ENCODE measurements around the gene RPS6KA2.
"Not testable (repeated sequence)": the region's sequence is repeated elsewhere in the genome, so short reads cannot be mapped to it uniquely, and the experiment has no call there.

The RPS6KA2 gene

GRCh38 chr6:166558156-166559005 lies 68.7 kb downstream of the RPS6KA2 start:
- no peak for DNase-seq

GRCh38 chr6:166556863-166557322 lies 70.2 kb downstream of the RPS6KA2 start:
- DNase-seq = peak; percentile 36 to 96 (median 87)

- DNase-seq = no peak
Measured at GRCh38 chr6:166556336-166556735, 70.7 kb downstream of the RPS6KA2 start.

- no peak for DNase-seq
Measured at GRCh38 chr6:166555086-166555485, 72.0 kb downstream of the RPS6KA2 start.

DNA sequence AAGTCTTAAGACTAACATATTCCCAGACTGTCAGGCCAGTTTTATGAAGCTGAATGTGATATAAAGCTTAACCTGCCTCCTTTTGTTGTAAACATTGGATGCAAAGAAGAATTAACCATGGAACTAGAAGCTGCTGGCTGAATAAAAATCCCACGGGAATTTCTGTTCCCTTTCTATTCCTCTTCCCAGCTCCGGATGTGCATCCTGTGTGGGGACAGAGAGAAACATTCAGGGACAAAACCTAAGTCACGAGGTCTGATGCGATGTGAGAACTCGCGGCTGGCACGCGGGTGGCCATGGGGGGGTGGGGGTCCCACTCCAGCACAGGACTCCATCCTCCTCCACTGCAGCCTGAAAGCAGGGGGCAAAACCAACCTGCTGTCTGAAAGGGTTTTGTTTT lies 72.7 kb downstream of the RPS6KA2 start:
- peak in 3 of 56 donors; percentile 9 to 23 (median 21) for DNase-seq

DNA sequence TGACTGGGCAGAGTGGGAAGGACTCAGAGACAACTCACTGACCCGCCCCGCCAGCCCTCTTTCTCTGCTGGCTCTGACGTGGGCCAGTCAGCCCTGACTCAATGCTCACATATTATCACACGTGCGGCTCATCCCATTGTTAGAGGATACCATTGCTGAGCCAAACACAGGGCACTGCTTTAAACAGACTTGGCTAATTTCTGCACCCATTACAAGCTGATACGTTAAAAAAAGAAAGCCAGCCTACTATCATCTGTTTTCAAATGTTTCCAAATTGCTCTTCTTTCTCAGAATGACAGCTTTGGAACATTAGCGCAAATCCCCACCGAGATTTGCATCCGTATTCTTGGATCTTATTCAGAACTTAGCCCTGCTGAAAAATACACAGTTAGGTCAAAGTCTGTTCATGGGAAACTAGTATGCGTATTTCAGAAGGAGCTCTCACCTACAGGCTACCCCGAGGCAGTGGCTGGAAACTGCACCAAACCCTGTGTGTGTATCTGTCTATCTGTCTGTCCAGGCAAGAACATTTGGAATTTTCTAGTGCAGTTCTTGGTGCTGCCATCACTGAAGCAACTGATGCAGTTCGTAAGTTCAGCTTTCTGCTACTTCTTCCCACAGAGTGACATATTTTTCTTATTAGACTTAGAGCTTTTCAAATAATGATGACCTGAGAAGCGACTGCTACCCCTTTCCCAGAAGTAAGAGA lies 73.3 kb downstream of the RPS6KA2 start:
- peak in 18 of 56 donors; percentile 14 to 76 (median 38) for DNase-seq

- DNase-seq = no peak
Measured at GRCh38 chr6:166552600-166552999, 74.5 kb downstream of the RPS6KA2 start.

- no peak for DNase-seq
Measured at GRCh38 chr6:166551754-166552495, 75.1 kb downstream of the RPS6KA2 start.

GRCh38 chr6:166546653-166547052 lies 80.4 kb downstream of the RPS6KA2 start:
- DNase-seq = no peak

DNA sequence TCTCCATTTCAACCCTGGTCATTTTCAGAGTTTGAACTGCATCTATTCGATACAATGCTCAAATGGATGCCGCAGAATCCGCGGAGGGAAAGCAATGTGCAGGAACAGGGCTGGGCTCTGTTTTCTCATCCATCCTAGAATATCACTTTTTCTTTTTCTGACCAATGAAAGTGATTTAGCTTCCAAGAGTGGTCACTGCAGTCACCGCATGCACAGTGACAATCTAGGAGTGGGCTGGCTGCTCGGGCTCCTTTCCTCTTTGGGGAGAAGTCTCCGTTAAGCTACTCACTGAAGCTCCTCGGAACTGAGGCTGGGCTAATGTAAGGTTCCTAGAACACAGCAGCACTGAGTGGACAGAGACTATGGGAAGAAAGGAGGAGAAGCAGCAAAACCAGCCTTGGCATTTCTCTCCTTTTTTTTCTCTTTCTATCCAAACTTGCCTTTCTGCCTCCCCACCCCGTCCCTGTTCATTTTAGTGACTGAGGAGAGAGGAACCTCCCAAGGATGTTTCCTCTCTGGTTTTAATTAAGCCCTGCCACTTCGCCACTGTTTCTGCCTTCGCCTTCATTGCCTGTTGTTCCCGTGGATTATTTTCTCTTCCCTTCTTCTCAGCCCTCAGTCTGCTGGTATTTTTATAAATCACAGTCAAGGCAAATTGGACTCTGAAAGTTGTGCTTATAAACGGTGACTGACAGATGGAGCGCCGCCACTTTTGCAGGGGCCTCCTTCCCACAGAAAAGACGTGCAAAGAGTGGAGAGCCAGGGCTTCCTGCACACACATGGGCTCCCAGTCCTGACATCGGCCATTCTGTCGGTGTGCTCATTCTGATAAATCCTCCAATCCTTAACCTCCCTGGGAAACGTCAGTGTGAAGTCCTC lies 81.7 kb downstream of the RPS6KA2 start:
- no peak for DNase-seq

- DNase-seq = no peak
Measured at GRCh38 chr6:166544296-166544605, 82.8 kb downstream of the RPS6KA2 start.

- DNase-seq = no peak
Measured at GRCh38 chr6:166543603-166544295, 83.3 kb downstream of the RPS6KA2 start.

GRCh38 chr6:166542580-166542912 lies 84.5 kb downstream of the RPS6KA2 start:
- no peak for DNase-seq

- no peak for DNase-seq
Measured at GRCh38 chr6:166541876-166542579, 85.0 kb downstream of the RPS6KA2 start.

GRCh38 chr6:166541366-166541765 lies 85.7 kb downstream of the RPS6KA2 start:
- peak in 14 of 56 donors; percentile 8 to 64 (median 30) for DNase-seq

DNA sequence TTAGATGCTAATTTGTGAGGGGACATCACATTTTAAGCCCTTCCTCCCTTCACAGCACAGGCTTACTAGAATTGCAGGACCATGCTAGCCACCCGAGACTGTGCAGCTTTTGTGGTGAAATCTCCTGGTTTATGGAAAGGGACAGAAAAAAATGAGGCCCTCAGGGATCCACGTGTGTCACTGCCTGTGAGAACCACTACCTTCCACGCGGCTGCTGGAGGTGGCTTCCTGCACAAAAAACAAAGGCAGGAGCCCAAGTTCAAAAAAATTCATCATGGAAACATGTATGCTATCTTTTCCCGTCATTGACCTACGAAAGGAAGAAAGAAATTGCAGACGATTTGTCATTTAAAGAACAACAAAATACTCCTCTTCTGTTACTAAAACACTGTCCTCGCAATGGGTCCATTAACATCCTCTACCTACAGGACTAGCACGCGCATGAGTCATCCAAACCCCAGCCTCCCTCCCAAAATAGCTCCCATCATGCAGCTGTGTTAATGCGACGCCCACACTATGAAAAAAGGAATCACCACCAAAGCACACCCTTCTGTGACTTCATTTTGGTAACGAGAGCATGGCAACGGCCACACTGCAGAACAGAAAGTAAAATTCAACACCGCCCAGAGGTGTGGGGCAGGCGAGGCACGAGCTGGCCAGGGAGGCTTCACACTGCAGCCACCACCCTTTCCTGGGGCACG lies 86.3 kb downstream of the RPS6KA2 start:
- DNase-seq = peak in 29 of 56 donors; percentile 6 to 78 (median 37)

DNA sequence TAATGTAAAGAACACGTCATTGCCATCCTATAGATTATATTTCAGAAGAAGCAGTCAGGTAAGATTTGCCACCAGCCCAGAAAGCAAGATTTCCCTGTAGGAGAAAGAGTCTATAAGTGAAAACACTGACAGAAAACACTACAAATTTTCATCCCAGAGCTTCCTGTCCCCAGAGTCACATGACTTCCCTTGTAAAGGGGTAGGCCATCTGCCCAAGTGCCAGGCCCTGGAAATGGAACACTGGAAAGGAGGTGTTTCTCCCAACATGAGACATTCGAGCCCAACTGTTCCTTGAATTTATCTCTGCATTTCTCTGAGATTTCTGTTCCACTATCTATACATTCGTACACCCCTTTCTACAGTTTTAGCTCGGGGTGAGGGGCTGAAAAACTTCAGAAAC lies 87.5 kb downstream of the RPS6KA2 start:
- DNase-seq = no peak

GRCh38 chr6:166539011-166539385 lies 88.1 kb downstream of the RPS6KA2 start:
- not testable (repeated sequence) for DNase-seq

All from nucleus accumbens (tissue), 56 donors.